ENCODE data around the gene FAM118A.
"Not testable (repeated sequence)": the region's sequence is repeated elsewhere in the genome, so short reads cannot be mapped to it uniquely, and the experiment has no call there.

The FAM118A gene

GRCh38 chr22:45338795-45339194, 29.1 kb downstream of the FAM118A start:
- H3K36me3 ChIP-seq (ENCODE audit: insufficient read depth, low read length): peaks cover 5% of the 10 kb centered on the region
- H3K4me1 ChIP-seq (ENCODE audit: insufficient read depth, low read length): no peaks in the 10 kb centered on the region
- no peak overlapping the region for H3K9ac ChIP-seq (ENCODE audit: low read depth, low read length)
- H3K9me3 ChIP-seq (ENCODE audit: control insufficient read depth, insufficient read depth, low read length): no peaks in the 10 kb centered on the region

- H3K9ac ChIP-seq (ENCODE audit: low read depth, low read length): no peak overlapping the region
- no peaks in the 10 kb centered on the region for H3K9me3 ChIP-seq (ENCODE audit: control insufficient read depth, insufficient read depth, low read length)
- no peaks in the 10 kb centered on the region for H3K4me1 ChIP-seq (ENCODE audit: insufficient read depth, low read length)
- peaks cover 5% of the 10 kb centered on the region for H3K36me3 ChIP-seq (ENCODE audit: insufficient read depth, low read length)
Observed at GRCh38 chr22:45340323-45340722, 30.6 kb downstream of the FAM118A start.

- H3K9ac ChIP-seq (ENCODE audit: low read depth, low read length): no peak overlapping the region
- H3K36me3 ChIP-seq (ENCODE audit: insufficient read depth, low read length): peaks cover 5% of the 10 kb centered on the region
- no peaks in the 10 kb centered on the region for H3K4me1 ChIP-seq (ENCODE audit: insufficient read depth, low read length)
- H3K9me3 ChIP-seq (ENCODE audit: control insufficient read depth, insufficient read depth, low read length): no peaks in the 10 kb centered on the region
Observed at GRCh38 chr22:45341498-45341897, 31.8 kb downstream of the FAM118A start.

- Histone ChIP-seq H3K9me3 (ENCODE audit: control insufficient read depth, insufficient read depth, low read length) (no peaks in the 10 kb centered on the region), H3K36me3 (ENCODE audit: insufficient read depth, low read length) (peaks cover 5% of the 10 kb centered on the region), H3K4me1 (ENCODE audit: insufficient read depth, low read length) (no peaks in the 10 kb centered on the region), H3K9ac (ENCODE audit: low read depth, low read length) (no peak overlapping the region)
Observed at GRCh38 chr22:45343143-45343542, 33.4 kb downstream of the FAM118A start.

- H3K9ac ChIP-seq (ENCODE audit: low read depth, low read length): no peak overlapping the region
- peaks cover 5% of the 10 kb centered on the region for H3K36me3 ChIP-seq (ENCODE audit: insufficient read depth, low read length)
- no peaks in the 10 kb centered on the region for H3K9me3 ChIP-seq (ENCODE audit: control insufficient read depth, insufficient read depth, low read length)
- no peaks in the 10 kb centered on the region for H3K4me1 ChIP-seq (ENCODE audit: insufficient read depth, low read length)
Observed at GRCh38 chr22:45344334-45344733, 34.6 kb downstream of the FAM118A start.

GRCh38 chr22:45349916-45350315, 40.2 kb downstream of the FAM118A start:
- Histone ChIP-seq H3K36me3 (ENCODE audit: insufficient read depth, low read length) (no peaks in the 10 kb centered on the region), H3K9ac (ENCODE audit: low read depth, low read length) (no peak overlapping the region), H3K9me3 (ENCODE audit: control insufficient read depth, insufficient read depth, low read length) (no peaks in the 10 kb centered on the region), H3K4me1 (ENCODE audit: insufficient read depth, low read length) (no peaks in the 10 kb centered on the region)

- Histone ChIP-seq H3K9me3 (ENCODE audit: control insufficient read depth, insufficient read depth, low read length) (no peaks in the 10 kb centered on the region), H3K36me3 (ENCODE audit: insufficient read depth, low read length) (no peaks in the 10 kb centered on the region), H3K9ac (ENCODE audit: low read depth, low read length) (no peak overlapping the region), H3K4me1 (ENCODE audit: insufficient read depth, low read length) (no peaks in the 10 kb centered on the region)
Observed at GRCh38 chr22:45351956-45352355, 42.2 kb downstream of the FAM118A start.

GRCh38 chr22:45352757-45353156, 43.0 kb downstream of the FAM118A start:
- H3K4me1 ChIP-seq (ENCODE audit: insufficient read depth, low read length); H3K9me3 ChIP-seq (ENCODE audit: control insufficient read depth, insufficient read depth, low read length); H3K36me3 ChIP-seq (ENCODE audit: insufficient read depth, low read length); H3K9ac ChIP-seq (ENCODE audit: low read depth, low read length): not testable (repeated sequence)

- Histone ChIP-seq H3K9me3 (ENCODE audit: control insufficient read depth, insufficient read depth, low read length) (no peaks in the 10 kb centered on the region), H3K36me3 (ENCODE audit: insufficient read depth, low read length) (no peaks in the 10 kb centered on the region), H3K9ac (ENCODE audit: low read depth, low read length) (no peak overlapping the region), H3K4me1 (ENCODE audit: insufficient read depth, low read length) (no peaks in the 10 kb centered on the region)
Observed at GRCh38 chr22:45353786-45354185, 44.1 kb downstream of the FAM118A start.

GRCh38 chr22:45357490-45357889, 47.8 kb downstream of the FAM118A start:
- Histone ChIP-seq H3K4me1 (ENCODE audit: insufficient read depth, low read length) (no peaks in the 10 kb centered on the region), H3K9ac (ENCODE audit: low read depth, low read length) (no peak overlapping the region), H3K36me3 (ENCODE audit: insufficient read depth, low read length) (no peaks in the 10 kb centered on the region), H3K9me3 (ENCODE audit: control insufficient read depth, insufficient read depth, low read length) (no peaks in the 10 kb centered on the region)

- Histone ChIP-seq H3K9ac (ENCODE audit: low read depth, low read length) (no peak overlapping the region), H3K4me1 (ENCODE audit: insufficient read depth, low read length) (no peaks in the 10 kb centered on the region), H3K9me3 (ENCODE audit: control insufficient read depth, insufficient read depth, low read length) (no peaks in the 10 kb centered on the region), H3K36me3 (ENCODE audit: insufficient read depth, low read length) (no peaks in the 10 kb centered on the region)
Observed at GRCh38 chr22:45358127-45358526, 48.4 kb downstream of the FAM118A start.

GRCh38 chr22:45359627-45360026, 49.9 kb downstream of the FAM118A start:
- Histone ChIP-seq H3K9ac (ENCODE audit: low read depth, low read length) (no peak overlapping the region), H3K4me1 (ENCODE audit: insufficient read depth, low read length) (no peaks in the 10 kb centered on the region), H3K36me3 (ENCODE audit: insufficient read depth, low read length) (no peaks in the 10 kb centered on the region), H3K9me3 (ENCODE audit: control insufficient read depth, insufficient read depth, low read length) (no peaks in the 10 kb centered on the region)

GRCh38 chr22:45366713-45367112, 57.0 kb downstream of the FAM118A start:
- Histone ChIP-seq H3K4me1 (ENCODE audit: insufficient read depth, low read length) (no peaks in the 10 kb centered on the region), H3K9me3 (ENCODE audit: control insufficient read depth, insufficient read depth, low read length) (no peaks in the 10 kb centered on the region), H3K9ac (ENCODE audit: low read depth, low read length) (no peak overlapping the region), H3K36me3 (ENCODE audit: insufficient read depth, low read length) (no peaks in the 10 kb centered on the region)

- H3K9ac ChIP-seq (ENCODE audit: low read depth, low read length): not testable (repeated sequence)
Observed at GRCh38 chr22:45373592-45373991, 63.9 kb downstream of the FAM118A start.

GRCh38 chr22:45376009-45376408, 66.3 kb downstream of the FAM118A start:
- Histone ChIP-seq H3K9me3 (ENCODE audit: control insufficient read depth, insufficient read depth, low read length) (peaks cover 3% of the 10 kb centered on the region; the same call in 1 of the 2 replicates), H3K9ac (ENCODE audit: low read depth, low read length) (no peak overlapping the region)

More at GRCh38 chr22:45373592-45373991, 63.9 kb downstream of the FAM118A start:
- not testable (repeated sequence) for H3K9me3 ChIP-seq (ENCODE audit: control insufficient read depth, insufficient read depth, low read length); H3K4me1 ChIP-seq (ENCODE audit: insufficient read depth, low read length); H3K36me3 ChIP-seq (ENCODE audit: insufficient read depth, low read length)

GRCh38 chr22:45376703-45377102, 67.0 kb downstream of the FAM118A start:
- H3K36me3 ChIP-seq (ENCODE audit: insufficient read depth, low read length): no peaks in the 10 kb centered on the region
- peaks cover 3% of the 10 kb centered on the region; the same call in 1 of the 2 replicates for H3K9me3 ChIP-seq (ENCODE audit: control insufficient read depth, insufficient read depth, low read length)
- no peak overlapping the region for H3K9ac ChIP-seq (ENCODE audit: low read depth, low read length)
- H3K4me1 ChIP-seq (ENCODE audit: insufficient read depth, low read length): no peaks in the 10 kb centered on the region

More at GRCh38 chr22:45376009-45376408, 66.3 kb downstream of the FAM118A start:
- Histone ChIP-seq H3K36me3 (ENCODE audit: insufficient read depth, low read length) (no peaks in the 10 kb centered on the region), H3K4me1 (ENCODE audit: insufficient read depth, low read length) (no peaks in the 10 kb centered on the region)
